KOPT-K1 (cell line): ENCODE results near the gene WDR91.
A peak's percentile ranks its signal among the peaks of the same experiment; 100 is the strongest.
"Not testable (repeated sequence)": the region's sequence is repeated elsewhere in the genome, so short reads cannot be mapped to it uniquely, and the experiment has no call there.

Experiments
- H3K27ac ChIP-seq: fragments of 200-600 bp; sonication (generic); 2 replicates; pipeline ENCODE4 v1.5.1; 2016; ENCODE audit warnings: antibody characterized with exemption, mild to moderate bottlenecking, low read depth, low read length; ENCODE audit not compliant: poor library complexity, severe bottlenecking
- H3K36me3 ChIP-seq: fragments of 200-600 bp; sonication (generic); 2 replicates; pipeline ENCODE4 v1.5.1; 2017; ENCODE audit warnings: antibody characterized with exemption, mild to moderate bottlenecking, low read length, moderate library complexity; ENCODE audit not compliant: insufficient read depth
- H3K9me3 ChIP-seq: fragments of 200-600 bp; sonication (generic); 2 replicates; pipeline ENCODE4 v1.5.1; 2017; ENCODE audit warnings: antibody characterized with exemption, low read length, mild to moderate bottlenecking; ENCODE audit not compliant: insufficient read depth, poor library complexity, severe bottlenecking

WDR91 gene

DNA sequence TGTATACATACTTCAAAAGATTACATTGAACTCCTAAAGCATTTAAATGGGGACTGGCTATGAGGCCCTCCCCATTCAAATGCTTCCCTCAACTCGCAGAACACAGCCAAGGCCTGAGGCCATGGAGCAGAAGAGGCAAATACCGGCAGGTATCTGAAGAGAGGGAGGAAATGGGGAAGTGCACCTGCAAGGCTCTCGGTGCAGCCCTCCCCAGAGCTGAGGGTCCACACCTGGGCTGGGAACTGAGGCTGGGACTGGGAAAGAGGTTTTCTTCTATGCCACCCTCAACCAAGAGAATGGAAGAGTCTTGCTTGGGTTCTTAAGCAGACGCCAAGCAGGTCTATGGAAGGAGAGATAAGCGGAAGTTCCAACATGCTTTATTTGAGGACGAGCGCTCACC lies 27.8 kb downstream of the WDR91 start:
- Histone ChIP-seq H3K9me3 (peaks cover 53% of the 10 kb centered on the region), H3K27ac (no peak overlapping the region), H3K36me3 (peaks cover 32% of the 10 kb centered on the region; the same call in 1 of the 2 replicates)

DNA sequence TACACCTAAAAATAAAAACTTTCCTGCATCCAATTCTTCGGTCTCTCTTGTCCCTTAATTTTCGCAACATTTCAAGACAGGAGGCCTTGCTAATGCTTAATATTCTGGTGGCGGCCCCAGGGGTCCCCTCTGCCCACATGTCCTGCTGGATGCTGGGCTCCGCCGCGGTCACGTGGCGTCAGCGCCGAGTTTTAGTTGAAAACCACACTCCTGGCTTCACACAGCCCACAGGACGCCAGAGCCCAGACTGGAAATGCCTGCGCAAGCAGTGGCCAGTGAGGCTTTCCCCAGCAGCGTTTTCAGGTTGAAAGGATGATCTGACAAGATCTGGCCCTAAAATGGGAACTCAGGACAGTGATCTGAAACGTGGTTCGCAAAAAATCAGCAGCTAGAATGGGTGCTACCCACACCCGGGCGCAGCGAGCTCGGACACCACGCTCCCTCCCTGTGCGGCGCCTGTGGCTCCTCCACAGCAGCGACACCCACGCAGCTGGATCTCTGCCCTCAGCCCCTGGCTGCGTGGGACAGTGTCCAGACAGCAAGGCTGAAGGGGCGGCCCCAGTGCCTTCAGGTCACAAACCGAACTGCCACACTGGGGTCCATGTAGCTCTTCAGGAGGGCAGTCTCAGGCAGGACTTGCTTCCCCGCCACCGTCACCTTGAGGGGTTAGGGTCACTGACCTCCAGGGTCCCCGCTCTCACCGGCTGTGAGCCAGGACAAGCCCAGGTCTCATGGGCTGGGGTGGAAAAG lies 29.2 kb downstream of the WDR91 start:
- no peak overlapping the region for H3K27ac ChIP-seq
- peaks cover 53% of the 10 kb centered on the region for H3K9me3 ChIP-seq
- H3K36me3 ChIP-seq: peaks cover 24% of the 10 kb centered on the region; the same call in 1 of the 2 replicates

GRCh38 chr7:135181261-135181928 lies 29.9 kb downstream of the WDR91 start:
- peaks cover 18% of the 10 kb centered on the region; the same call in 1 of the 2 replicates for H3K36me3 ChIP-seq
- H3K9me3 ChIP-seq: peaks cover 53% of the 10 kb centered on the region

DNA sequence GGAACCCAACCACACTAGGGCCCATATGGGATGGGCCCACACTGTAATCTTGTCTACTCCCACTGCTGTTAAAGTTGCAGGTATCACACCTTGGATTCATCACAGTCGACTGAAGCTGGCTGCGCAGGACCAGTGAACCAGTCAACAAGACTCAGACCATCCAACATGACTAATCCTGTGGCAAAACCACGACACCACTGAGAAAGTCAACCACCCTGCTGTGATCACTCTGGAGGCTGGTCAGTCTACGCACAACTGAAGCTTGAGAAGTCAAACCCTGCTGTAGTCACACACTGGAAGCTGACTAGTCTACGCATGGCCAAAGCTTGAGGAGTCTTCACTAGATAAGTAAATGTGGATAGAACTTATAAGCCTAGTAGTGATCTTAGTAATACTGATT lies 31.2 kb downstream of the WDR91 start:
- H3K27ac ChIP-seq: no peak overlapping the region
- peaks cover 53% of the 10 kb centered on the region for H3K9me3 ChIP-seq
- peaks cover 11% of the 10 kb centered on the region; the same call in 1 of the 2 replicates for H3K36me3 ChIP-seq

More at GRCh38 chr7:135181261-135181928, 29.9 kb downstream of the WDR91 start:
- no peak overlapping the region for H3K27ac ChIP-seq

GRCh38 chr7:135179321-135179925 lies 31.9 kb downstream of the WDR91 start:
- peaks cover 9% of the 10 kb centered on the region; the same call in 1 of the 2 replicates for H3K36me3 ChIP-seq
- H3K27ac ChIP-seq: no peak overlapping the region
- H3K9me3 ChIP-seq: peaks cover 52% of the 10 kb centered on the region

DNA sequence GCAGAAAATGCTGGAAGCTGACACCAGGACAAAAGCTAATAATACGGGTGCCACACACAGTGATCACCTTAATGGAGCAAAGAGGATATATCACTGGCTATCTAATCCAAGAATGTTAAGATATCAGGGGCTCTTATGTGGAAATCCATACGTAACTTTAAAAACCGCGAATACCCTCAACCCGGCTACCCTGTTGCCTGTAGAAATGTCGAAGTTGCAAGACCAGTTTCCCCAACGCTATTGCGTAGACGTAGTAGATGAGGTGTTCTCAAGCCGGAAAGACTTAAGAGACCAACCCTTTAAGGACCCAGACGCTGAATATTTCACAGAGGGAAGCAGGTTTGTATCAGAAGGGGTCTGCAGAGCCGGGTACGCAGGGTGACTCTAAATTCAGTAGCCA lies 33.0 kb downstream of the WDR91 start:
- Histone ChIP-seq H3K36me3 (peaks cover under 1% of the 10 kb centered on the region; the same call in 1 of the 2 replicates), H3K27ac (no peak overlapping the region), H3K9me3 (peaks cover 42% of the 10 kb centered on the region)

GRCh38 chr7:135177028-135177696 lies 34.2 kb downstream of the WDR91 start:
- H3K9me3 ChIP-seq: peaks cover 30% of the 10 kb centered on the region
- H3K27ac ChIP-seq: no peak overlapping the region
- no peaks in the 10 kb centered on the region for H3K36me3 ChIP-seq

DNA sequence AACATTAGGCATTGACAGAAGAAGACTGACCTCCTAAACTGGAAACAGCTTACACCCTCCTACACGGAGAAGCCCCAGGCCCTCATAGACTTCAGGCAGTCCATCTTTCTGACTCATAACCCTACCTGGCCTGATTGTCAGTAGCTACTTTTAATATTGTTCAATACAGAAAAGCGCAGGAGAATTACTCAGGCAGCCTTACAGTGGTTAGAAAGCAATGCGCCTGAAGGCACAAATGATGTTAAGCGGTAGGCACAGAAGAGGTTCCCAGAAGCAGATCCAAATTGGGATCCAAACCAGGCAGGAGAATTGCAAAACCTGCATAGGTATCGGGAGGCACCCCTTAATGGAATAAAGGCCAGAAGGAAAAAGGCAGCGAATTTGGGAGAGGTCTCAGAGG lies 35.4 kb downstream of the WDR91 start:
- H3K36me3 ChIP-seq: no peaks in the 10 kb centered on the region
- H3K27ac ChIP-seq: no peak overlapping the region
- peaks cover 18% of the 10 kb centered on the region for H3K9me3 ChIP-seq

- Histone ChIP-seq H3K27ac (no peak overlapping the region), H3K36me3 (no peaks in the 10 kb centered on the region), H3K9me3 (peaks cover 8% of the 10 kb centered on the region)
These were observed 36.4 kb downstream of the WDR91 start for GRCh38 chr7:135174941-135175340.

GRCh38 chr7:135173916-135174315 lies 37.4 kb downstream of the WDR91 start:
- H3K36me3 ChIP-seq, H3K27ac ChIP-seq, H3K9me3 ChIP-seq: not testable (repeated sequence)

GRCh38 chr7:135171581-135172291 lies 39.6 kb downstream of the WDR91 start:
- H3K27ac ChIP-seq, H3K9me3 ChIP-seq: not testable (repeated sequence)
- peaks cover 22% of the 10 kb centered on the region for H3K36me3 ChIP-seq

- peak overlapping the region; percentile 91 for H3K27ac ChIP-seq
- H3K9me3 ChIP-seq: not testable (repeated sequence)
- peaks cover 29% of the 10 kb centered on the region for H3K36me3 ChIP-seq
These were observed 40.3 kb downstream of the WDR91 start for GRCh38 chr7:135170998-135171481.

- H3K36me3 ChIP-seq: peaks cover 35% of the 10 kb centered on the region
These were observed 40.9 kb downstream of the WDR91 start, which contains the start of gene CYREN for GRCh38 chr7:135170274-135170997. TSS of gene CYREN (minus strand) at chr7:135170707. CDS start at chr7:135168922, 1,785 bp downstream.

DNA sequence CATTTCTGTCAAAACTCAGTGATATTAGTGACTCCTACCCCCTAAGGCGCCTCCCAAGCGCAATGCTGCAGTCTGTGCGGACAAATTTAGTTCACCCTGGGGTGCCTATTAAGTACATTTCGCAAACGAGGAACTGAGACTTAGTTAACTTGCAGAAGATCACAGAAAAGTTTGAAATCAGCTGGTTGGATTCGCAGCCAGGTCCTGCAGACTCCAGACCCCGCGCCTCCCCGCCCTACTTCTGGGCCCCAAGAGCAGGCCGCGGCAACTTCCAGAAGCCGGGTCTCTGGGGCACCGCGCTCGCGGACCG lies 41.4 kb downstream of the WDR91 start:
- Histone ChIP-seq H3K9me3 (no peaks in the 10 kb centered on the region), H3K36me3 (peaks cover 40% of the 10 kb centered on the region), H3K27ac (peak overlapping the region; percentile 91)

More at GRCh38 chr7:135170274-135170997, 40.9 kb downstream of the WDR91 start, which contains the start of gene CYREN:
- H3K27ac ChIP-seq: peak within 1 kb of the TSS; percentile 91
- H3K9me3 ChIP-seq: no peaks in the 10 kb centered on the region
